ELF-1 (cell line): ENCODE results near the gene CD3G.
"Not testable (repeated sequence)": the region's sequence is repeated elsewhere in the genome, so short reads cannot be mapped to it uniquely, and the experiment has no call there.

Experiments
- DNase-seq: peaks from one replicate; pipeline ENCODE4 v3.0.0-alpha.2; 2016; ENCODE audit warnings: low read depth, low spot score

The CD3G gene

DNA sequence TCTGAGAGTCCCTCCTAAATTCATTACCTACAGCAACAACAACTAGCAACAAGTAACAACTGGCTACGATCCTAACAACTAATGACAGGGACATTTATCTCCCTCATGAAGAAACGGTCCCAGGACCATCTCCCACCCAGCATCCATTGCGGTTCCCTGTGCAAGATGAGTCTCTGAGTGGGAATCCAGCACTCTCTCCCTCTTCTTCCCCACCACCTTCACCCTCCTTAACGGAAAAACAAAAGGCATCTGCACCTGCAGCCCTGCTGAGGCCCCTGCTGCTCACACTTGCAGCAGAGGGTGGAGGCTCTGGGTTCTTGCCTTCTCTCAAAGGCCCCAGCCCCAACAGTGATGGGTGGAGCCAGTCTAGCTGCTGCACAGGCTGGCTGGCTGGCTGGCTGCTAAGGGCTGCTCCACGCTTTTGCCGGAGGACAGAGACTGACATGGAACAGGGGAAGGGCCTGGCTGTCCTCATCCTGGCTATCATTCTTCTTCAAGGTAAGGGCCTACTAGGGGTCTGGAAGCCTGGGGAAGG lies at the start of gene CD3G:
CD3G (plus strand) TSS at position 364 of the 535 bp plus-strand sequence; CDS start at position 444, 80 bp downstream.
- no peak for DNase-seq

DNA sequence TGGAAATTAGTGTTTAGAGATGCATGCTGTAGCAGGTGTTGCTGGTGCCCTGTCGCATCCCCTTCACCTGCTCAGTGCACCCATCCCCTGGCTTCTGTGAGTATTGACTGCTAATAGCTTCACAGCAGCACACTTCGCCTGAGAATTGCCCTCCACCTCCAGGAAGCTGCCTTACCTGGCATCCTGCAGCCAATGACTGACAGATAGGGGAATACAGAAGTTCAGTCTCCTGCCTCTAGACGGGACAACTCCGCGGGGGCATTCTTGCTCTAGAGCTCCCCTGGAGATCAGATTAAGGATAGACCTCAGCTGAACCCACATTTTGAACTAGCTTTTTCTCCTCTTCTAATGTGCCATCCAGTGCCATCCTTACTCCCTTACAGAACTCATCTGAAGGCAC lies 48.9 kb upstream of the CD3G start:
- no peak for DNase-seq

DNA sequence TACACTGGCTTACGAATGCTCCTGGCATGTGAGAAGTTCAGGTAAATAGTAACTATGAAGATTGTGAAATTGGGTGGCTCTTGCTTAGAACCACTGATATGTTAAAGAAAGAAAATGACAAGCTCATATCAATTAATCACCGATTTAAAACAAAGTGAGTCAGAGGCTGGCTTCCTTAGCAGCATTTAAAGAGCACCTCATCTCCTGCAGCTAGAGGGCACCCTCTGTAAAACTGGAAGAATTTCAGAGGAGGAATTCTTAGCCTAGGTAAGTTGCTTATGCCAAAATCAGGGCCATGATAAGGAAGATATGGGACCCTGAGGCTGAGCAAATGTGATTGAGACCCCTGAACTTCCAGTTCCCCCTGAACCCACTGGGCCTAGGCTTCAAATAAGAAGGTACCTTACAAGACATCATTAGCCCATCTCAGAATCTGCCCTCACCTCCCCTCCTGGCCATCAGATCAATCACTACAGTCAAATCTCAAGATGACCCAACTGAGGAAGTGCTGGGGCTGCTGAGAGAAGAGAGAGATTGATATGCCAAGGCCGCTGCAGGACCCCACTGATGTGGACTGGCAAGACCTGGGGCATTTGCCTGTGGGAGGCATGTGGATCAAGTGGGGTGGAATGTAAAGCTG lies 48.2 kb upstream of the CD3G start:
- DNase-seq: peak; percentile 14

DNA sequence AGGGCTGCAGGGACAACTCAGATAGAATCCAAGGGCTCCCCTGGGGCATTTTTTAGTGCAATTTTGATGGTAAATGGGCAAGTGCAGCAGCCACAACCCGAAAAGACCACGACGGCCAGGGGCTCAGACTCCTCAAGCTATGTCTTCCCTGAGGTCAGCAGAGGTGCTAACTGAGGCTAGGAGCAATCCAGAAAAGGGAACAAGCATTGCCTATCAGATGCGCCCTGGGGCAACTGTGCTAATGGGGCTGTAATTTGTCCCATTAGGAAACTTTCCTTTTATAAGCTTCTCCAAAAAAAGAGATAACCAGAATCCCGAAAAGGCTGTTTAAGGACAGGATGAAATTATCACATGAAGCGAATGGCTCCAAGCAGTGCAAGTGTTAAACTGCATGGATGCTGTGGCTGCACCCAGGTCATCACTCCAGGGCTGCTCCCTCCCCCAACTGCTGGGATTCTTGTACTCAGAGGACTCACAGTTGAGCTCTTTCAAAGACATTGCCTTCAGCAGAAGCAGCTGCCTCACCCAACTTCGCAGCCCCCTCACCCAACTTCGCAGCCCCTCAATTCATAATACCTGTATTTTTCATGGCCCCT lies 42.4 kb upstream of the CD3G start:
- peak; percentile 41 for DNase-seq

DNA sequence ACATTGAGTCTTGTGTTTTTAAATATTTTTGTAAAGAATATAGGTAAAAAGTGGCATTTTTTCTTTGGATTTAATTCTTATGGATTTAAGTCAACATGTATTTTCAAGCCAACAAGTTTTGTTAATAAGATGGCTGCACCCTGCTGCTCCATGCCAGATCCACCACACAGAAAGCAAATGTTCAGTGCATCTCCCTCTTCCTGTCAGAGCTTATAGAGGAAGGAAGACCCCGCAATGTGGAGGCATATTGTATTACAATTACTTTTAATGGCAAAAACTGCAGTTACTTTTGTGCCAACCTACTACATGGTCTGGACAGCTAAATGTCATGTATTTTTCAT lies 39.9 kb upstream of the CD3G start:
- no peak for DNase-seq

DNA sequence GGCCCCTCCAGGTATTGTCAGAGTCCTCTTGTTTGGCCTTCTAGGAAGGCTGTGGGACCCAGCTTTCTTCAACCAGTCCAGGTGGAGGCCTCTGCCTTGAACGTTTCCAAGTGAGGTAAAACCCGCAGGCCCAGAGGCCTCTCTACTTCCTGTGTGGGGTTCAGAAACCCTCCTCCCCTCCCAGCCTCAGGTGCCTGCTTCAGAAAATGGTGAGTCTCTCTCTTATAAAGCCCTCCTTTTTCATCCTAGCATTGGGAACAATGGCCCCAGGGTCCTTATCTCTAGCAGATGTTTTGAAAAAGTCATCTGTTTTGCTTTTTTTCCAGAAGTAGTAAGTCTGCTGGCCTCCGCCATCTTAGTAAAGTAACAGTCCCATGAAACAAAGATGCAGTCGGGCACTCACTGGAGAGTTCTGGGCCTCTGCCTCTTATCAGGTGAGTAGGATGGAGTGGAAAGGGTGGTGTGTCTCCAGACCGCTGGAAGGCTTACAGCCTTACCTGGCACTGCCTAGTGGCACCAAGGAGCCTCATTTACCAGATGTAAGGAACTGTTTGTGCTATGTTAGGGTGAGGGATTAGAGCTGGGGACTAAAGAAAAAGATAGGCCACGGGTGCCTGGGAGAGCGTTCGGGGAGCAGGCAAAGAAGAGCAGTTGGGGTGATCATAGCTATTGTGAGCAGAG lies 39.4 kb upstream of the CD3G start, which contains the start of gene CD3E:
CD3E (plus strand) TSS at position 163 of the 681 bp plus-strand sequence; CDS start at position 386, 223 bp downstream.
- no peak for DNase-seq

DNA sequence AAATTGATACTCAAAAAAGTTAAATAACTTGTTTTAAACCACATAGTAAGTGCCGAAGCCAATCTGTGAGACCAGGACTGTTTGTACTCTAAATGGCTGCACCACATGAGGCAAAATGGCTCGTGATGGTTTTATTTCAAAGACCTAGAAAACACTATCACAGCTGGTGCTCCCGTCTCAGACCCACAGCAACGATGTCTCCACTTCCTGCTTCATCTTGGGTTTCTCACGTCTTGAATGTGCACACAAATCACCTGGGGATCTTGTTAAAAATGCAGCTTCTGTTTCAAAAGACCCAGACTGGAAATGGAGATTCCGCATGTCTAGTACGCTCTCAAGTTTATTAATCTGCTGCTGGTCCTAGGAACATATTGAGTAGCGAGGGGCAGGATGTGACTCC lies 38.4 kb upstream of the CD3G start:
- no peak for DNase-seq

DNA sequence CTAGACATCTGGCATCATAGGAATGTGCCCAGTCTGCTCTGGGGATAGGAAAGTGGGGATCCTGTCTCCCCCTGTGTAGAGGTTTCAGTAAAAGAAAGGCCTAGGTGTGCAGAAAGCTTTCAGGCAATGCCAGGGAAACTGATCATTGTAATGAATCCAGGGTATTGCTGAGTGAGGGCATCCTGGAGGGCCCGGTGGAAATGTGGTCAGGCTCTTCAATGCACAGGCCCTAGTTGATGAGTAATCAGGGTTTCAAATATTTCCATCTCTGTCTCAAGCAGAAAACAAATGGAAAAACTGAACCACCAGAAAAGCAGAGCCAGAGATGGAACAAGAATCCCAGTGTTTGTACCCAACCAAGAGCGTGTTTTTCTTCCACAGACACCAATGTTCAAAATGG lies 37.6 kb upstream of the CD3G start:
- DNase-seq: no peak

DNA sequence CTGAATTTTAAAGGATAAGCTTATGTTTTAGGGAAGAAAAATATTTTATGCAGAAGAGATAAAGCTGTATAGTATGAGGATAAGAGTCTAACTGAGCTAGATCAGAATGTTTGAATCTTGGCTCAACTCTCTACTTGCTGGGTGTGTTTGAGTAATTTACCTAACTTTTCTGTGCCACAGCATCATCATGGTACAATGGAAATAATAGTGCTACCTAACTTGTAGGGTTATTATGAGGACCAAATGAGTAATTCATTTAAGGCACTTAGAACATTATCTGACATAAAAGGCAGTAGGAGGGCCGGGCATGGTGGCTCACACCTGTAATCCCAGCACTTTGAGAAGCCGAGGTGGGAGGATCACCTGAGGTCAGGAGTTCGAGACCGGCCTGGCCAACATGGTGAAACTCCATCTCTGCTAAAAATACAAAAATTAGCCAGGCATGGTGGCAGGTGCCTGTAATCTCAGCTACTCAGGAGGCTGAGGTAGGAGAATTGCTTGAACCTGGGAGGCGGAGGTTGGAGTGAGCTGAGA lies 35.1 kb upstream of the CD3G start:
- DNase-seq: not testable (repeated sequence)

DNA sequence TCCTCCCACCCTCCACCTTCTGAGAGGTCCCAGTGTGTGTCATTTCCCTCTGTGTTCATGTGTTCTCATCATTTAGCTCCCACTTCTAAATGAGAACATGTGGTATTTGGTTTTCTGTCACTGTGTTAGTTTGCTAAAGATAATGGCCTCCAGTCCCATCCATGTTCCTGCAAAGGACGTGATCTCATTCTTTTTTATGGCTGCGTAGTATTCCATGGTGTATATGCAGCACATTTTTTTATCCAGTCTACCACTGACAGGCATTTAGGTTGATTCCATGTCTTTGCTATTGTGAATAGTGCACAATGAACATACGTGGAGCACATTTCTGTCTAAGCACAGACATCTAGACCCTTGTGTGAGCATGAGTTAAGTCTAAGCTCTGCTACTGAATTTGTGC lies 33.9 kb upstream of the CD3G start:
- no peak for DNase-seq

DNA sequence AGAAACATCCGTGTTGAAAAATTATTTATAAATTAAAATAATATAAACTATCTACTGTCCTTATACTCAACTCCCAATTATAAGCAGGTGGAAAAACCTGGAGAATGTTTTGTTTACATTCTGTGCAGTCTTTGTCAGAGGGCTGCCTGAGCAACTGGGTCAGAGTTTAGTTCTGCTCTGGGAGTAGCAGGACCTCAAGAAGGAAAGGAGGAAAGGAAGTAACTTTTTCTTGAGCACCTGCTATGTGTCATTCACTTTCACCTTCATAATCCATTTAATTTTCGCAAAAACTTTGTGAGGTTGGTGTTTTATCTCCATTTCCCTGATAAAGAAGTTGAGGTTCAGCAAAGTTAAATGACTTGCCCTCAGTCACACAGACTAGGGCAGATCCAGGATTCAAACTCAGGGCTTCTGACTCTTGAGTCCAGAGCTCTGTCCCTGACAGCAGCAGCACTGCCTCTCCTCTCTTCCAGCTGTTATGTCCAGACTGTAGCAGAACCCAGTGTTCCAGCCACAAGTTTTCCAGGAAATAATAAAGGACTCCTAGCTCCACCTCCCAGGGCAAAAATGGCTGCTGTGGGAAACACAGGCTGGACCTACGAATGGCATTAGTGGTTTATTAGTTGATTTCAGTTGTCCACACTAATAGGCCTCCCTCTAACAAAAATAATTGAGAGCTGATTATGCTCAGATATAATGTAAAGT lies 33.2 kb upstream of the CD3G start:
- DNase-seq: no peak

DNA sequence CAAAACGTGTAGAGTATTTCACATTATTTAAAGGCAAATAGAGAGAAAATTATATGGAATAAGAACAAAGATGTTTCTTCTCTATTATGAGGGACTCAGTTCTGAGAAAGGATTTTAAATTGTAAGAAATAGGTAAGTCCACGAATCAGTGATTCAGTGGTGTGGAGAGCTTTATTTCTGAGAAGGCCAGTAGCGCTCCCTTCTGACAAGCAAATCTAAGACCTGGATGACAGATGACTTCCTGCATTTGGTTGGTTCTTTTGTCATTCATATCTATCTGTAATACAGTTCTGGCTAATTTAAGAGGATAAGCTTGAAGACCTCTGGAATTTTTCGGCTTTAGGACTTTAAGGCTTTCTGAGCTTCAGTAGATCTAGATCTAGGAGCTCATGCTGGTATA lies 32.6 kb upstream of the CD3G start:
- DNase-seq: no peak

DNA sequence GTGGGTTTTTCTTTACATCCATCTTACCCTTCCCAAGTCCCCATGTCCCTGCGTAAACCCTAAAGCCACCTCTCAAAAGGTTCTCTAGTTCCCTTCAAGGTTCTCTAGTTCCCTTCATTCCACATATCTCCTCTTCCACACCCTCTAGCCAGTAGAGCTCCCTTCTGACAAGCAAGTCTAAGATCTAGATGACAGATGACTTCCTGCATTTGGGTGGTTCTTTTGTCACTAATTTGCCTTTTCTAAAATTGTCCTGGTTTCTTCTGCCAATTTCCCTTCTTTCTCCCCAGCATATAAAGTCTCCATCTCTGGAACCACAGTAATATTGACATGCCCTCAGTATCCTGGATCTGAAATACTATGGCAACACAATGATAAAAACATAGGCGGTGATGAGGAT lies 31.8 kb upstream of the CD3G start:
- no peak for DNase-seq

DNA sequence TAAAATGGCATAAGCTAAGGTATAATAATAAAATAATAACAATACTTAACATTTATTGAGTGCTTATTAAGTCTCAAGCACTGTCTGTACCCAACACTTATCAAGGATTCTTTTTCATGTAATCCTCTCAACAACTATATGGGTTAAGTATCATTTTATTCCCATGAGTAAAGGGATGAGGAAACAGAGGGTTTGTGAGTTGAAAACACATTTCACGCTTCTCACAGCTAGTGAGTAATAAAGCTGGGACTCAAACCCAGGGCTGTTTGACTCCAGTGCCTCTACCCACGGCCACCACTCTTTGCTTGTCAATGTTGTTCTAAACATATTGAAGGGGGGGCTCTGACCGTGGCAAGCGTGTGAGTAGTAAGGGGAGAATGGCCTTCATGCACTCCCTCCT lies 30.9 kb upstream of the CD3G start:
- no peak for DNase-seq

DNA sequence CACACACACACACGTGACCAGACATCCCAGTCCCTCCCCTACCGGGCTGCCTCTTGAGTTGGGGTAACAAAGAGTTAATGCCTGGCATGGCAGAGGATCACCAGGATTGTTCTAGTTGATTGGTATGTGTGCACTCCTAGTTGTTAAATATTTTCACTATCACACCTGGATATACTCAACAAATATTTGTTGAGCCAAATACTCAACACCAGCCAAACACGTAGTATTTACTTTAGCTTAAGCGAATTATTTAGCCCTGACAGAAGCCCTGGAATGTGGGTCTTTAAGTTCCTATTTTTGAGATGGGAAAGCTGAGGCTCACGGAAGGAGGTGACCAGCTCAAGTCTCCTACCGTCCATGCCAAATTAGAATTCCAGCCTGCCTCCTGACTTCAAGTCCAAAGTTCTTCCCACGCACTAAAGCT lies 29.1 kb upstream of the CD3G start:
- DNase-seq: no peak

DNA sequence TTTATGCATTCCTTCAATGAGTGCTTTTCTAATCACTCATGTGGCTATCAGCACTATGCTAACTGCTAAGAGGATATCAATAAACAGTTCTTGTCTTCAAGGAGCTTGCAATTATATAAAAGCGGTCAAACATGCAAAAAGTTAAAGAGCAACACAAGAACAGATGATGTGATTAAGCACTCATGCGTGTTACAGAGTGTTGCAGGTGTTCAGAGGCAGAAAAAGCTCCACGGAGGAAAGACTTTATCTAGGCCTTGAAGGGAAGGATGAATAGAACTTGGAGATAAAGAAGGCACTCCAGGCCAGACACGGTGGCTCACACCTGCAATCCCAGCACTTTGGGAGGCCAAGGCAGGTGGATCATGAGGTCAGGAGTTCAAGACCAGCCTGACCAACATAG lies 26.0 kb upstream of the CD3G start:
- no peak for DNase-seq

DNA sequence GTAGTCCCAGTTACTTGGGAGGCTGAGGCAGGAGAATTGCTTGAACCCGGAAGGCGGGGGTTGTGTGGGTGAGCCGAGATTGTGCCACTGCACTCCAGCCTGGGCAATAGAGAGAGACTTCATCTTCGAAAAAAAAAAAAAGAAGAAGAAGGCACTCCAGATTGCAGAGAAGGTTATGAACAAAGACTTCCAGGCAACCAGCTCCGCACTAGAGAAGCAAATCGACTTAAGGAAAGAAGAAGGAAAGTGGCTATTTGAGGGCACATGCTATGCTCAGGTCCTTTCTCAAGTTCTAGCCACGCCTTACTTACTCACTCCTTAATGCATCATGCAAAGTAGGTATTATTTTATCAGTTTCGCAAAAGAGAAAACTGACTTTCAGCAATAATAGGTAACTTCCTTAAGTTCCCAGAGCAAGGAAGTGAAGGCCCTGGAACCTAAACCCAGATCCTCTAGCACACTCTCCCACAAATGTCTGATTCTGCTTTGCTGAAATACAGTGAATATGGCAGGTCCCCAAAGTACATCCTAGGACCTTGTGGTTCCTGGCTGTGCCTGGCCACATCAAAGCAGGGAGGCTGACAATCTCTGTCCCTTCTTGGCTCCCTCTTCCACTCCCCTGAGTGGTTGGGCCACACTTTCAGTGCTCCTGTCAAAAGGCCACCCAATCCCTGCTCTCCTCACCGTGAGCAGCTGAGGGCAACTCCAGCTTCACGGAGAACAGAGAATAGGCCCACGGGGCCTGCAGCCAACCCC lies 25.4 kb upstream of the CD3G start:
- no peak for DNase-seq

DNA sequence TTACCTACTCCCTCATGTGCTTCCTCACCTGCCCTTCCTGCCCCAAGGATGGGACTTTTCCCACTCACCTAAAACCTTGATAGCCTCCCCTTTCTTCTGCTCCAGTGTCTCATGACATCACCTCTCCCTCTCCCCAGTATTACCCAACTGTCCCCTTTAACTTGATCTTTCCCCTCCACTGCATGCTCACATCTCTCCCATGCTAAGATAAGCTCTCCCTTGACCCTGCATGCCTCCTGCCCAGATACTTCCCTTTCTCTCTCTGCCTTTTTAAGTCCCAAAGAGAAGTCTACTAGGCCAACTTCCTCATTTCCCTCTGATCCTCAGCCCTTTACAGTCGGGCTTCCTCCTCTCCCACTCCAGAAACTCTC lies 24.8 kb upstream of the CD3G start:
- DNase-seq: no peak

DNA sequence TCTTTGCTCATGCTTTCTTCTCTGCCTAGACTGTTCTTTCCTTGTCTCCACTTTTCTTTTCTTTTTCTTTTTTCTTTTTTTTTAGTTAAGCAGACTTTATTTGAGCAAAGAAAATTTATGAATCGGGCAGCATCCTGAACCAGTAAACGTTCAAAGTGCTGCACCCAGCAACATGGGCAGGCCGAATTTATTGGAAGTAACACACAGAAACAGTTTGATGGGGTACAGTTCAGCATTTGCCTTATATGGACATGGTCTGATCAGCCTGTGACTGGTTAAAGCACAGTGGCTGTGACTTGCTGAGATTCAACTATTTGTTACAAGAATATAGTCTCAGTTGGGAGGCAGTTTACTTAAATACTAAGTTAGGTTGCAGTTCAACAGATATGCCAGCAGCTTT lies 23.6 kb upstream of the CD3G start:
- DNase-seq: no peak

DNA sequence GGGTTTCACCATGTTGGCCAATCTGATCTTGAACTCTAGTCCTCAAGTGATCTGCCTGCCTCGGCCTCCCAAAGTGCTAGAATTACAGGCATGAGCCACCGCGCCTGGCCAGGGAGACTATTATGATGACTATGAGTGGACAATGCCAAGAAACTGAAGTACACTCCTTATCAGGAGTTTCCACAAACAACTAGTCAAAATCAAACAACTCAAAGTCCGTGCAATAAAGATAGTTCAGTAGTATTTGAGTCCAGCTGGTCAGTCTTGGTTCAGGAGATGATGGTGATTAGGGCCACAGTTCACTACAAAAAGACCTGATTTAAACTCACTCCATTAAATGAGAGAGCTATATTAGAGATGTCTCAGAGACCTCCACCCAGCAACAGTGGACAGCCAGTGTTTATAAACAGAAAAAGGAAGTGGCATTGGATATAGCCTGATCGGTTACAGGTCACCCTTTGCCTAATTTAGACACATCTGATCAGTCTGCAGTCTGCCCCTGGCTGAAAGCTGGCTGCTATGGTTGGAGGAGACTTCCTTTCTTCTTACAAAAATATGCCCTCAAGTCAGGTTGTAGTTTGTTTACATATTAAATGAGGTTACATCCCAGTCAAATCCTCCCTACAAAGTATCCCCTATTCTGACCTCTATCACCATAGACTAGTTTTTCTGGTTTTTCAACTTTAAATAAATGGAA lies 22.6 kb upstream of the CD3G start:
- DNase-seq: peak; percentile 56

DNA sequence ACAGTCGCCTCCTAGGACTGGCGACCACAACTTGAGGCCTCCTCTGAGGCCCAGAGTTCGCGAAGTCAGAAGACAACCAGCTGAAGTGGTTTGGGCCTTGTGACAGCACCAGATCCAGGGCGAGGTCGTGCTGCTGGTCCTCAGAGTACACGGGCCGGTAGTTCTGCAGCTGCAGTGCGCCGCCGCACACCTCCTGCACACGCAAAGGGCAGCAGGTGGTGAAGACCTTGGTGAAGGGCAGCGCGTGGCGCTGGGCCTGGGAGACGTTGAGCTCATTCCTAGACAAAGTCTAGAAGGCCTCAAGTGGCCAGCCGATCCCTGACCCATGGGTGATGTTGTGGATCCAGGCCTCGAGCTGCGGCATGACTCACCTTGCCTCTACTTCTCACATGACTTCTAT lies 21.4 kb upstream of the CD3G start:
- no peak for DNase-seq
